ENCODE data around the gene FLNB.
"Not testable (repeated sequence)": the region's sequence is repeated elsewhere in the genome, so short reads cannot be mapped to it uniquely, and the experiment has no call there.

FLNB gene

GRCh38 chr3:58048301-58048700, 40.1 kb downstream of the FLNB start:
- in situ Hi-C loops (cut with HindIII; ENCODE audit: low sequenced_read_pairs), result loop anchor here (5.0 kb wide), 1 partner anchor 44 kb away; no protein-coding TSS in a partner anchor

- in situ Hi-C loops (cut with HindIII; ENCODE audit: low sequenced_read_pairs), result loop anchor here (5.0 kb wide), 1 partner anchor 43 kb away; no protein-coding TSS in a partner anchor
Observed at GRCh38 chr3:58049143-58049785, 41.0 kb downstream of the FLNB start.

GRCh38 chr3:58051196-58051595, 43.0 kb downstream of the FLNB start:
- in situ Hi-C loops (cut with HindIII; ENCODE audit: low sequenced_read_pairs), result no loop called here

GRCh38 chr3:58051658-58052261, 43.5 kb downstream of the FLNB start:
- in situ Hi-C loops (cut with HindIII; ENCODE audit: low sequenced_read_pairs), result not testable (repeated sequence)

- in situ Hi-C loops (cut with HindIII; ENCODE audit: low sequenced_read_pairs), result no loop called here
Observed at GRCh38 chr3:58052373-58053273, 44.4 kb downstream of the FLNB start.

GRCh38 chr3:58054652-58055051, 46.4 kb downstream of the FLNB start:
- in situ Hi-C loops (cut with HindIII; ENCODE audit: low sequenced_read_pairs), result no loop called here

GRCh38 chr3:58055314-58055713, 47.1 kb downstream of the FLNB start:
- in situ Hi-C loops (cut with HindIII; ENCODE audit: low sequenced_read_pairs), result no loop called here

GRCh38 chr3:58055891-58056290, 47.7 kb downstream of the FLNB start:
- in situ Hi-C loops (cut with HindIII; ENCODE audit: low sequenced_read_pairs), result not testable (repeated sequence)

- in situ Hi-C loops (cut with HindIII; ENCODE audit: low sequenced_read_pairs), result no loop called here
Observed at GRCh38 chr3:58058361-58059263, 50.4 kb downstream of the FLNB start.

- in situ Hi-C loops (cut with HindIII; ENCODE audit: low sequenced_read_pairs), result no loop called here
Observed at GRCh38 chr3:58059349-58060321, 51.4 kb downstream of the FLNB start.

- in situ Hi-C loops (cut with HindIII; ENCODE audit: low sequenced_read_pairs), result no loop called here
Observed at GRCh38 chr3:58062472-58062871, 54.2 kb downstream of the FLNB start.

- in situ Hi-C loops (cut with HindIII; ENCODE audit: low sequenced_read_pairs), result no loop called here
Observed at GRCh38 chr3:58063022-58063815, 55.0 kb downstream of the FLNB start.

GRCh38 chr3:58064923-58065638, 56.9 kb downstream of the FLNB start:
- in situ Hi-C loops (cut with HindIII; ENCODE audit: low sequenced_read_pairs), result no loop called here

- in situ Hi-C loops (cut with HindIII; ENCODE audit: low sequenced_read_pairs), result no loop called here
Observed at GRCh38 chr3:58065700-58066167, 57.5 kb downstream of the FLNB start.

GRCh38 chr3:58066842-58067241, 58.6 kb downstream of the FLNB start:
- in situ Hi-C loops (cut with HindIII; ENCODE audit: low sequenced_read_pairs), result no loop called here

- in situ Hi-C loops (cut with HindIII; ENCODE audit: low sequenced_read_pairs), result no loop called here
Observed at GRCh38 chr3:58068122-58068809, 60.0 kb downstream of the FLNB start.

- in situ Hi-C loops (cut with HindIII; ENCODE audit: low sequenced_read_pairs), result no loop called here
Observed at GRCh38 chr3:58071480-58071971, 63.3 kb downstream of the FLNB start.
